Kidney (tissue), 14 donors: ENCODE data around the gene SEC14L6. TPM values are rescaled to one million over a fixed set of nuclear protein-coding genes. Genes with fewer than 3 reads are reported as not detected.

Source experiments
- DNase-seq, 5 donors: peaks; one replicate each; pipeline ENCODE4 v3.0.0-alpha.2; 2013 to 2020
- FAIRE-seq: peaks from 2 replicates; lab custom pipeline; 2012; peaks lifted over from hg19 to GRCh38; lab: Jason Lieb, UNC
- H3K27ac ChIP-seq, 2 donors: one replicate each; pipeline ENCODE4 v1.7.0; 2013; ENCODE audit warnings: low read depth in 2 of 2, low read length in 2 of 2, inconsistent platforms in 1 of 2
- H3K27me3 ChIP-seq: one replicate; pipeline ENCODE4 v1.7.1; 2013; ENCODE audit warnings: low read length, inconsistent platforms; ENCODE audit not compliant: control insufficient read depth, insufficient read depth
- H3K36me3 ChIP-seq, 3 donors: one replicate each; pipeline versions ENCODE4 v1.7.0 to v1.7.1; 2013; ENCODE audit warnings: low read length in 3 of 3, control low read depth in 1 of 3, inconsistent platforms in 1 of 3; ENCODE audit not compliant: insufficient read depth in 3 of 3, control insufficient read depth in 2 of 3
- H3K4me1 ChIP-seq, 3 donors: one replicate each; pipeline versions ENCODE4 v1.7.0 to v1.7.1; 2013; ENCODE audit warnings: low read length in 3 of 3, inconsistent platforms in 1 of 3, low read depth in 1 of 3; ENCODE audit not compliant: control insufficient read depth in 2 of 3, insufficient read depth in 2 of 3
- H3K4me3 ChIP-seq, 3 donors: one replicate each; pipeline versions ENCODE4 v1.7.0 to v1.8.1; 2013; ENCODE audit warnings: low read length in 3 of 3, control low read depth in 1 of 3, inconsistent platforms in 1 of 3
- H3K9ac ChIP-seq, 3 donors: one replicate each; pipeline versions ENCODE4 v1.7.0 to v1.7.1; 2013; ENCODE audit warnings: low read length in 3 of 3, control low read depth in 1 of 3, inconsistent platforms in 1 of 3
- H3K9me3 ChIP-seq, 3 donors: one replicate each; pipeline versions ENCODE4 v1.7.0 to v1.7.1; 2013; ENCODE audit warnings: low read length in 3 of 3, control low read depth in 1 of 3, inconsistent platforms in 1 of 3; ENCODE audit not compliant: control insufficient read depth in 2 of 3, insufficient read depth in 1 of 3
- CTCF ChIP-seq: IDR thresholded peaks from 3 replicates; pipeline ENCODE4 v1.5.1; 2012; ENCODE audit warnings: mild to moderate bottlenecking, moderate library complexity, borderline replicate concordance; ENCODE audit not compliant: insufficient read depth; ENCODE audit errors: extremely low read depth
- intact Hi-C: fragments of 100-400 bp; cut with DNase I; formaldehyde crosslinking; loops from one replicate; pipeline ENCODE4 v1.11.1; 2022
- polyA plus RNA-seq: library from polyadenylated mRNA; stranded (reverse); fragments of 350-450 nt; fragmentation: Illumina TruSeq; extraction: RNeasy Lipid Tissue Mini Kit (QIAGEN cat#74804); gene quantifications from one replicate; pipeline ENCODE4 v1.2.3, GENCODE V29; 2014; ENCODE audit warnings: low read depth, low replicate concordance; ENCODE audit not compliant: insufficient read depth
- total RNA-seq: library from RNA; stranded (reverse); fragmentation: NEBNext Ultra II Directional; extraction: Animal tissue kit (Norgen Biotek cat#: 25700); gene quantifications from one replicate; pipeline ENCODE4 v1.2.1, GENCODE V29; 2021
- donor health status: control.
- donor health status: control.
- donor health status: control.
- donor health status: control.
- donor health status: control.
- donor health status: DM: yes; HTN: yes; CAD: no.
- donor health status: Normal renal cell carcinoma (clear cell type).

Gene SEC14L6
- total and polyA plus RNA-seq, 2 donors from 2014 or later, result 13.9 to 16.5 TPM

- intact Hi-C loops, result no loop called here
- H3K36me3 ChIP-seq, result no peaks in the 10 kb centered on the region
- FAIRE-seq (no peak), DNase-seq (no peak)
- no peak overlapping the region for H3K4me3 ChIP-seq
- H3K9me3 ChIP-seq, result no peaks in the 10 kb centered on the region
- H3K27ac ChIP-seq, result no peak overlapping the region
- no peak overlapping the region for H3K9ac ChIP-seq
- H3K27me3 ChIP-seq, result no peaks in the 10 kb centered on the region
- H3K4me1 ChIP-seq, result peaks cover 0 to 4% (median 0%) of the 10 kb centered on the region in 3 donors
- TF ChIP-seq CTCF, result no peak
Measured at GRCh38 chr22:30539368-30539767, 7.2 kb downstream of the SEC14L6 start.

- H3K4me1 ChIP-seq, result peaks cover 0 to 4% (median 0%) of the 10 kb centered on the region in 3 donors
- FAIRE-seq, result no peak
- no peaks in the 10 kb centered on the region for H3K9me3 ChIP-seq
- no peak overlapping the region for H3K9ac ChIP-seq
- no peaks in the 10 kb centered on the region for H3K27me3 ChIP-seq
- no peak overlapping the region for H3K4me3 ChIP-seq
- no peak for TF ChIP-seq CTCF
- H3K36me3 ChIP-seq, result no peaks in the 10 kb centered on the region
- no peak overlapping the region for H3K27ac ChIP-seq
- intact Hi-C loops, result no loop called here
- no peak for DNase-seq
Measured at GRCh38 chr22:30538280-30538679, 8.3 kb downstream of the SEC14L6 start.

GRCh38 chr22:30537083-30537731 lies 9.3 kb downstream of the SEC14L6 start:
- no peak overlapping the region for H3K27ac ChIP-seq
- no peak for TF ChIP-seq CTCF
- peaks cover 0 to 4% (median 0%) of the 10 kb centered on the region in 3 donors for H3K4me1 ChIP-seq
- no peaks in the 10 kb centered on the region for H3K36me3 ChIP-seq
- H3K4me3 ChIP-seq, result no peak overlapping the region
- no peaks in the 10 kb centered on the region for H3K9me3 ChIP-seq
- FAIRE-seq (no peak), DNase-seq (peak in 2 of 5 donors; percentile 29 to 40)
- H3K27me3 ChIP-seq, result no peaks in the 10 kb centered on the region
- H3K9ac ChIP-seq, result no peak overlapping the region
- intact Hi-C loops, result no loop called here
